GM23248 (cell line): ENCODE results near the gene SPTLC2.

Experiments
- EZH2 ChIP-seq: fragments of 200-600 bp; sonication (generic); IDR thresholded peaks from 2 replicates; pipeline ENCODE4 v1.6.1; 2018; ENCODE audit warnings: antibody characterized with exemption, mild to moderate bottlenecking; ENCODE audit not compliant: insufficient read depth, poor library complexity, severe bottlenecking
- EZH2phosphoT487 ChIP-seq: fragments of 200-600 bp; sonication (generic); IDR thresholded peaks from 2 replicates; pipeline ENCODE4 v1.6.1; 2018; ENCODE audit warnings: antibody characterized with exemption, moderate library complexity, mild to moderate bottlenecking, low read depth; ENCODE audit not compliant: insufficient read depth

DNA sequence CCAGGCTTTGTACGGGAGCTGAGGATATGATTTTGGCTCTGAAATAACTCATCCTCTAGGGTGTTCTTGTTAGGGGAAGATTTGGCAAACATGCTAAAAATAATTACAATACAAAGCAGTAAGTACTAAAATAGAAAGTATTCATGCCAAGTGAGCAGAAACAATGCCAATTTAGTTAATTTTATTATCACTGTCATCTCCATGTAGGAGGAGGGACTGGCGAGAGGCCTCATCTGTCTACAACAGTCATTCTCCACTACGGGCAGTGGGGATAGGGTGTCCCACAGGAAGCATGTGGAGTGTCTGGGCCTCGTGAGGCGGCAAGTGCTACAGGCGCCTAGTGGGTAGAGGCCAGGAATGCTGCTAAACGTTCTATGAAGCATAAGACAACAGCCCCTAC lies 121.1 kb downstream of the SPTLC2 start:
- TF ChIP-seq EZH2phosphoT487 (no peak), EZH2 (no peak)
